AG09309 (cell line): ENCODE data around the gene MYBPC2.

Source experiments
- DNase-seq: peaks from one replicate; pipeline ENCODE4 v3.0.0-alpha.2; 2010; ENCODE audit warnings: low read depth
- H3K4me3 ChIP-seq: 2 replicates; pipeline ENCODE4 v1.5.1; 2011; ENCODE audit warnings: mild to moderate bottlenecking, low read depth, low read length, moderate library complexity; ENCODE audit not compliant: control insufficient read depth
- TF ChIP-seq, protein P1 (sequence below): IDR thresholded peaks from 2 replicates; pipeline ENCODE4 v1.5.1; 2011; ENCODE audit warnings: mild to moderate bottlenecking, low read depth, low read length, inconsistent platforms; ENCODE audit not compliant: insufficient read depth, control insufficient read depth; ENCODE audit errors: missing control alignments

MYBPC2 gene

DNA sequence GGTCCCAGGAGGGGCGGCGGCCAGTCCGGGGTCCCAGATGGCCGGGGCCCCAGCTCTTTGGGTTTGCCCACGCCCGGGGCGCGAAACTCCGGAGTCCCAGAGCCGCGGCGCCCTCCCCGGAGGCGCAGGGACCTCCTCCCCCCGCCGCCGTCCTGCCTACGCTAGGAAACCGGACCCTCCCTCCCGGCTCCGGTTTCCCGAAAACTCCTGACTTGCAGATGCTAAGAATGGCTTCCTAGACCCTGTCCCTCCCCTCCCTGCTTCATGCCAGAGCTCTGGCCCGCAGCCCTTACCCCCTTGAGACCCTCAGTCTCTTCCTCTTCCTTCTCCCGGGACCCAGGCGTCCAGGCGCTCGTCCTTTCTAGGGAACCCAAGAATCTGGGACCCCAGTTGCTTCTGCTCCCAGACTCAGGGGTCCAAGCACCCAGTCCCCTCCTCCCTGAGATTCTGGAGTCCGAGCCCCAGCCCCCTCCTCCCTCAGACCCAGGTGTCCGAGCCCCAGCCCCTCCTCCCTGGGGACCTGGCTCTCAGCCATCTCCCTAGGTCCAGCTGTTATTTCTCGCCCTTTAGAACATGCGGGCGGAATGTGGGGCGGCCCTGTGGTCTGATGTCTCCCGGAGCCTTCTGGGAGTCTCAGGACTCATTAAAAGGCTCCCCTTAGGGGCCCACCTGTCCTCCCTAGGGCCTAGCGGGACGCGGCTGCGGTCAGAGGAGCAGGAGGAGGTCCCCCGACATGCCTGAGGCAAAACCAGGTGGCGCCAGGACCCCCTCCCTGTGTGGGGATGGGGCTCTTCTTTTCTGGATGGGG, at the start of gene MYBPC2:
Gene MYBPC2 (plus strand): TSS at position 672 of the 808 bp plus-strand sequence. CDS start 62 bp downstream, at position 734.
- TF ChIP-seq, protein P1, sequence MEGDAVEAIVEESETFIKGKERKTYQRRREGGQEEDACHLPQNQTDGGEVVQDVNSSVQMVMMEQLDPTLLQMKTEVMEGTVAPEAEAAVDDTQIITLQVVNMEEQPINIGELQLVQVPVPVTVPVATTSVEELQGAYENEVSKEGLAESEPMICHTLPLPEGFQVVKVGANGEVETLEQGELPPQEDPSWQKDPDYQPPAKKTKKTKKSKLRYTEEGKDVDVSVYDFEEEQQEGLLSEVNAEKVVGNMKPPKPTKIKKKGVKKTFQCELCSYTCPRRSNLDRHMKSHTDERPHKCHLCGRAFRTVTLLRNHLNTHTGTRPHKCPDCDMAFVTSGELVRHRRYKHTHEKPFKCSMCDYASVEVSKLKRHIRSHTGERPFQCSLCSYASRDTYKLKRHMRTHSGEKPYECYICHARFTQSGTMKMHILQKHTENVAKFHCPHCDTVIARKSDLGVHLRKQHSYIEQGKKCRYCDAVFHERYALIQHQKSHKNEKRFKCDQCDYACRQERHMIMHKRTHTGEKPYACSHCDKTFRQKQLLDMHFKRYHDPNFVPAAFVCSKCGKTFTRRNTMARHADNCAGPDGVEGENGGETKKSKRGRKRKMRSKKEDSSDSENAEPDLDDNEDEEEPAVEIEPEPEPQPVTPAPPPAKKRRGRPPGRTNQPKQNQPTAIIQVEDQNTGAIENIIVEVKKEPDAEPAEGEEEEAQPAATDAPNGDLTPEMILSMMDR: no peak
- no peak for DNase-seq
- peak within 1 kb of the TSS; percentile 53 for H3K4me3 ChIP-seq

DNA sequence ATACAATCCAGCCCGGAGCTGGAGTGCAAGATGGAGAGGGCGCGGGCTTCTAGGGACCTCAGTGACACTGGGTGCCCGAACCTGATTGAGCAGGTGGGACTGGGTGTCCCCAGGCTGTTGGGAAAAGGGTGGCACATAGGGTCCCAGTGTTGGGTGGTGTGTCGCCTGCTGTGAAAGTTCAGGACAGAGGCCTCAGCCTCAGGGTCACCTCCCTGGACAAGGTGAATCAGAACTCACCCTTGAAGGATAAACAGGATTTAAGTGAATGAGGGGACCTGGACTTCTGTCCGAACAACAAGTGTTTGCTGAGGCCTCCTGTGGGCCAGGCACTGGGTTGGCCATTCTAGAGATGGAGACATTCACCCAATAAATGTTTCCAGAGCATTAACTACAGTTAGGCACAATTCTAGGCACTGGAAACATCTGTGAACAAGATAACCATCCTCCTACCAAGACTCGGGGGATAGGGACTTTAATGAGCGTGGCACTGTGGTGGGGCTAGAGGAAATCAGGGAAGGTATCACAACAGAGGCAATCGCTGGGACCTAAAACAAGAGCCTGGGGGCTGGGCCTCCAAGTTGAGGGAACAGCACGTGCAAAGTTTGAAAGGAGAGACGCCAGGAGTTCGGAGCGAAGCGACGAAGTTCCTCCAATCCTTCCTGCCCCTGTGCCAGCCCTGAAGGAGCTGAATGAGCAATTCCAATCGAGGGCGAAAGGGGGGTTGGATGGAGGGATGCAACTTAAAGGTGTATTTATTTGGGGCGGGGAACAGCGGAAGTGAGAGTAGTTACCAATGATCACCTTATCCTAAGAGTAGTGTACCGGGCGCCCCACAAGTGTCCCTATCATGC, 49.5 kb upstream of the MYBPC2 start:
- TF ChIP-seq, protein P1: no peak
- no peak for DNase-seq
- peak overlapping the region; percentile 61 for H3K4me3 ChIP-seq

DNA sequence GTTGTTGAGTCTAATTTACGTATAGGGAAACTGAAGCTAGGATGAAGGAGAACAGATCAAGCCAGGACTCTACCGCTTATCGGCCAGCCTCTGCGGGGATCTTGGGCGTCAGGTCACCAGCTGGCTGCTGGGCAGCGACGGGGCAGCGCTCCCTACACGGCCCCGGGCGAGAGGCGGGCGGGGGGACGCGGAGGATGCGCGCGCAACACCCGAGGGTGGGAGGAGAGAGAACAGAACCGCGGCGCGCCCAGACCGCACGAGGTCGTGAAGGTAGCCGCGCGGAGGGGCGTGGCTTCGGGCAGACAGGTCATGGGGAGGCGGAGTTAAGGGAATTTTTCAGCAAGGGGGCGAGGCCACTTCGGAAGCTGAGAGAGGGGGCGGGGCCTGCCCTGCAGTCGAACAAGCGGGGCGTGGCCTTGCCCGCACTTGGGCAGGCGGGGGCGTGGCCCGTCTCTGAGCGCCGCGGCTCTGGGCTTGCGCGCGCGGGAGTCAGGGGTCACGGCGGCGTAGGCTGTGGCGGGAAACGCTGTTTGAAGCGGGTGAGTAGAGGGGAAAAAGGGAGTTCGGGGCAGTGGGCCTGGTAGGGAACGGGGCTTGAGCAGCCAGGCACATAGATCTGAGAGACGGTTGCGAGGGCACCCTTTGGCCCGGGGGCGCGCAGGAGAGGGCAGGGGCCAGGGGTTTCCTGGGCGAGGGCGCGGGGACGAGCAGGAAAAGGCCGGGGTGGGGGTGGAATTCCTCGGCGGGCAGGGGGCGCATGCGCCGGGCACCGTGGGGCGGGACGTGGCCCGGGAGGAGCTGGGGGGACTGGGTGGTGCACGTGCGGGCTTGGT, 48.6 kb upstream of the MYBPC2 start, which contains the start of gene POLD1:
Gene POLD1 (plus strand): TSS at position 496 of the 833 bp plus-strand sequence. CDS start 14,505 bp downstream, outside the sequence.
- H3K4me3 ChIP-seq: peak within 1 kb of the TSS; percentile 61
- TF ChIP-seq, protein P1: no peak
- DNase-seq: peak; percentile 78

DNA sequence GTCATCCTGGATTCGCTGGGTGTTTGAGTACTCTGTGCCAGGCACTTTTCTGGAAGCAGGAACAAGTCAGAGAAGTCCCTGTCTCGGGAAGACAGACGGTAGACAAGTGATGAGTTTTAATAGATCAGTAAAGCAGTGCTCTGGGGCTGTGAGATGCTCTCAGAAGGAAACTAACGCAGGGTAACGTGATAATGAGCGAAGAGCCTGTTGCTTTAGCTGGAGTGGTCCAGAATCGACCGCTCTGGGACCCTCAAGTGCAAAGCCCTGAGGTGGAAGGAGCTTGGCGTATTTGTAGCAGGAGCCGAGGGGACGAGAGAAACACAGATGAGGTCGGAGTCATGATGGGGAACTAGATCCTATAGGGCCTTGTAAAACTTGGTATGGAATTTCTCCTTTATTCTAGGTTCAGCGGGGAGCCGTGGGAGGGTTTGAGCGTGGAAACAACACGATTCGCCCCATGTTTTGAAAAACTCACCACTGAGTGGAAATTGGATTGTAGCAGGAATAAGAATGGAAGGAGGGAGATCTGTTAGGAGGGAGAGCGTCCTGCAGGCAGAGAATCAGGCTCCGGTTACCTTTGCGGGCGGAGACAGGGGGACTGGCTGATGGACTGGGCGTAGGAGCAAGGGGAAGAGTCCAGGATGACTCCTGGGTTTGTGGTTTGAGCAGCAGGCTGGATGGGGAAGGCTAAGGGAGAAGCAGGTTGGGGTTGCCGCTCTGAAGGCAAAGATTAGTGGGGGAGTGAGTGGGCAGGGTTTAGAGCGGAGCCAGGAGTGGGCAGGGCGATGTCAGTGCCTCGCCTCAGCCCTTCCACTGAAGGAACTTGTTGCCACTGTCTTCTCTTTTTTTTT, 47.8 kb upstream of the MYBPC2 start:
- no peak for DNase-seq
- H3K4me3 ChIP-seq: peak overlapping the region; percentile 61
- TF ChIP-seq, protein P1: no peak

DNA sequence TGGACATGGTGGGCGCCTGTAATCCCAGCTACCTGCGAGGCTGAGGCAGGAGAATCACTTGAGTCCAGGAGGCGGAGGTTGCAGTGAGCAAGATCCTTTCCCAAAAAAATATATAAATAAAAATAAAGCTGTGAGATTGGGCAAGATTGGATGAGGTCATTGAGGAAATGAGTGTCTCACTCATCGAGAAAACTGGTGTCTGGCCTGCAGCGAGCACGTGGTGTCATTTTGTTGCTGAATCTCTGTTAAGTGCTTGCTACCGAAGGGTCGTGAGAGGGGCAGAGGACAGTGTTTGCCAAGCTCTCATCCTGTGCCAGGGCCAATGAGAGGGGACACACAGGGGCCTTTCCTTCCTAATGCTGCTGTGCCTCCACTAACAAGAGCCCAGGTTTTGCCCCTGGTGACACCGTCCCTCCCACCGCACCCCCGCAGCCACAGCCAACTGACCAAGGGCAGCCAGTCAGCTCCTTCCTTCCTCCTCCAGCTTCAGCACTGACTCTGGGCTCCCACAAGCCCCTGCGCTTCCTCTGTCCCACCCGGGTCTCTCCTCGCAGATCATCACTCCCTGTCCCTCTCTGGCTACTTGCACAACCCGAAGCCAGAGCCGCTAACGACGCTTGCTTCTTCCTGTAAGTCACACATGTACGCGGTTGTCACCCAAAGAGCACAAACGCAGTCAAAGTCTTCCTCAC, 45.4 kb upstream of the MYBPC2 start:
- TF ChIP-seq, protein P1: no peak
- no peak for DNase-seq
- no peak overlapping the region for H3K4me3 ChIP-seq
